Measurements from ENCODE around the gene MRPL53. TPM values are rescaled to one million over a fixed set of nuclear protein-coding genes. Genes with fewer than 3 reads are reported as not detected.
A peak's percentile ranks its signal among the peaks of the same experiment; 100 is the strongest.

Gene MRPL53
- total and polyA plus RNA-seq, 2 experiments from 2014 or later: 7.7 to 65.1 TPM

DNA sequence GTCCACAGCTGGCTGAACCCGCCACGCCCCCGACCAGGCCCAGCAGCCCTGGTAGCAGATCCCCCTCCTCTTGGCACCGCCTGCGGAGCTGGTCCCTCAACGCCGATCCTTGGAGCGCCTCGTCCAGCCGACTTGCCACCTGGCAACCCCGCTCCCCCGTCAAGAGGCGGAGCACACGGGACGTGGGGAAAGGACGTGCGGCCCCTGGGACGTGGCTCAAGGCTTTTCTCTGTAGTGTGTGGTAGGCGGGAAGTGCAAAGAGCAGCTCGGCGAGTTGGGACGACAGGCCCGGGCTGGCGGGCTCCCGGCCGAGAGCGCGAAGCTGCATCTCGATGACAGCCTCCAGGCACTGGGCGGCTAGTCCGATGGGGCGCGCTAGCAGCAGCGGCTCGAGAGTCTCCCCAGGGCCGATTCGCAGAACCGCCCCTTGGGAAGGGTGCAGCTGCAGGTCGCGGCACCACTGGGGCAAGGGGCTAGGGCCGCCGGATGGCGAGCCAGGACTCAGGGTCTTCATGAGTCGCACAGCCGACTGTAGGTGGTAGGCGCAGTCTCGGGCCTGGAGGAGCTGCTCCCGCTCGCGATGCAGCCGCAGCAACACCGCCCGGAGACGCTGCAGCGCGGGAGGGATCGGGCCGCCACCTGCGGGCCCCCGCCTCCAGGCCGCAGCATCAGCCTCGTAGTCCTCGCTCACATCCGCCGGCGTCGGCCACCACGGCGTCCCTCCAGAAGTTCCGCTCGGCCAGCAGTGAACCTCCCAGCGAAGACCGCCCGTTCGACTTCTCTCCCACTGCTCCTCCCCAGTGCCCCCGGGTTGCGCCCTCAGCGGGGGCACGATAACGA lies 9.7 kb upstream of the MRPL53 start:
- peak overlapping the region; percentile 99 for H3K4me3 Mint-ChIP-seq
- DNase-seq (ENCODE audit: low spot score): peak; percentile 75
- H3K27ac Mint-ChIP-seq: peak overlapping the region; percentile 99
- peaks cover 11% of the 10 kb centered on the region for H3K27me3 Mint-ChIP-seq (ENCODE audit: insufficient read depth, low read depth, poor library complexity)
- no peaks in the 10 kb centered on the region for H3K9me3 Mint-ChIP-seq
- ATAC-seq: peak; percentile 55
- Histone ChIP-seq H3K79me2 (replicated peaks; ENCODE audit: insufficient read depth) (peaks cover 14% of the 10 kb centered on the region), H3K9me2 (ENCODE audit: insufficient read depth) (no peaks in the 10 kb centered on the region), H4K20me1 (replicated peaks; ENCODE audit: insufficient read depth) (peaks cover 13% of the 10 kb centered on the region; the same call in 1 of the 2 replicates), H3K4me2 (peak overlapping the region; percentile 95), H3F3A (replicated peaks; ENCODE audit: low read depth) (no peaks in the 10 kb centered on the region), H3K36me3 (ENCODE audit: insufficient read depth) (no peaks in the 10 kb centered on the region; the same call in 1 of the 2 replicates), H3K4me3 (peak overlapping the region; percentile 68), H3K4me1 (ENCODE audit: insufficient read depth) (peaks cover 5% of the 10 kb centered on the region; the same call in 1 of the 2 replicates), H3K27ac (ENCODE audit: low read depth) (peak overlapping the region; percentile 82; the same call in 1 of the 2 replicates), H2AFZ (peak overlapping the region; percentile 72; the same call in 1 of the 2 replicates), H3K27me3 (ENCODE audit: insufficient read depth) (no peaks in the 10 kb centered on the region)
- H3K36me3 Mint-ChIP-seq (ENCODE audit: low read depth): peaks cover 24% of the 10 kb centered on the region
- peaks cover 6% of the 10 kb centered on the region; the same call in 2 of the 3 replicates for H3K4me1 Mint-ChIP-seq
- TF ChIP-seq EZH2phosphoT487 (IDR thresholded peaks at IDR 0.05; ENCODE audit: unreplicated experiment): no peak
- TF ChIP-seq JUNB (IDR thresholded peaks at IDR 0.05; ENCODE audit: unreplicated experiment): no peak
- TF ChIP-seq ZNF331 (CRISPR knock-in tag; IDR thresholded peaks at IDR 0.05; ENCODE audit: low read depth): no peak
- TF ChIP-seq, protein P1, sequence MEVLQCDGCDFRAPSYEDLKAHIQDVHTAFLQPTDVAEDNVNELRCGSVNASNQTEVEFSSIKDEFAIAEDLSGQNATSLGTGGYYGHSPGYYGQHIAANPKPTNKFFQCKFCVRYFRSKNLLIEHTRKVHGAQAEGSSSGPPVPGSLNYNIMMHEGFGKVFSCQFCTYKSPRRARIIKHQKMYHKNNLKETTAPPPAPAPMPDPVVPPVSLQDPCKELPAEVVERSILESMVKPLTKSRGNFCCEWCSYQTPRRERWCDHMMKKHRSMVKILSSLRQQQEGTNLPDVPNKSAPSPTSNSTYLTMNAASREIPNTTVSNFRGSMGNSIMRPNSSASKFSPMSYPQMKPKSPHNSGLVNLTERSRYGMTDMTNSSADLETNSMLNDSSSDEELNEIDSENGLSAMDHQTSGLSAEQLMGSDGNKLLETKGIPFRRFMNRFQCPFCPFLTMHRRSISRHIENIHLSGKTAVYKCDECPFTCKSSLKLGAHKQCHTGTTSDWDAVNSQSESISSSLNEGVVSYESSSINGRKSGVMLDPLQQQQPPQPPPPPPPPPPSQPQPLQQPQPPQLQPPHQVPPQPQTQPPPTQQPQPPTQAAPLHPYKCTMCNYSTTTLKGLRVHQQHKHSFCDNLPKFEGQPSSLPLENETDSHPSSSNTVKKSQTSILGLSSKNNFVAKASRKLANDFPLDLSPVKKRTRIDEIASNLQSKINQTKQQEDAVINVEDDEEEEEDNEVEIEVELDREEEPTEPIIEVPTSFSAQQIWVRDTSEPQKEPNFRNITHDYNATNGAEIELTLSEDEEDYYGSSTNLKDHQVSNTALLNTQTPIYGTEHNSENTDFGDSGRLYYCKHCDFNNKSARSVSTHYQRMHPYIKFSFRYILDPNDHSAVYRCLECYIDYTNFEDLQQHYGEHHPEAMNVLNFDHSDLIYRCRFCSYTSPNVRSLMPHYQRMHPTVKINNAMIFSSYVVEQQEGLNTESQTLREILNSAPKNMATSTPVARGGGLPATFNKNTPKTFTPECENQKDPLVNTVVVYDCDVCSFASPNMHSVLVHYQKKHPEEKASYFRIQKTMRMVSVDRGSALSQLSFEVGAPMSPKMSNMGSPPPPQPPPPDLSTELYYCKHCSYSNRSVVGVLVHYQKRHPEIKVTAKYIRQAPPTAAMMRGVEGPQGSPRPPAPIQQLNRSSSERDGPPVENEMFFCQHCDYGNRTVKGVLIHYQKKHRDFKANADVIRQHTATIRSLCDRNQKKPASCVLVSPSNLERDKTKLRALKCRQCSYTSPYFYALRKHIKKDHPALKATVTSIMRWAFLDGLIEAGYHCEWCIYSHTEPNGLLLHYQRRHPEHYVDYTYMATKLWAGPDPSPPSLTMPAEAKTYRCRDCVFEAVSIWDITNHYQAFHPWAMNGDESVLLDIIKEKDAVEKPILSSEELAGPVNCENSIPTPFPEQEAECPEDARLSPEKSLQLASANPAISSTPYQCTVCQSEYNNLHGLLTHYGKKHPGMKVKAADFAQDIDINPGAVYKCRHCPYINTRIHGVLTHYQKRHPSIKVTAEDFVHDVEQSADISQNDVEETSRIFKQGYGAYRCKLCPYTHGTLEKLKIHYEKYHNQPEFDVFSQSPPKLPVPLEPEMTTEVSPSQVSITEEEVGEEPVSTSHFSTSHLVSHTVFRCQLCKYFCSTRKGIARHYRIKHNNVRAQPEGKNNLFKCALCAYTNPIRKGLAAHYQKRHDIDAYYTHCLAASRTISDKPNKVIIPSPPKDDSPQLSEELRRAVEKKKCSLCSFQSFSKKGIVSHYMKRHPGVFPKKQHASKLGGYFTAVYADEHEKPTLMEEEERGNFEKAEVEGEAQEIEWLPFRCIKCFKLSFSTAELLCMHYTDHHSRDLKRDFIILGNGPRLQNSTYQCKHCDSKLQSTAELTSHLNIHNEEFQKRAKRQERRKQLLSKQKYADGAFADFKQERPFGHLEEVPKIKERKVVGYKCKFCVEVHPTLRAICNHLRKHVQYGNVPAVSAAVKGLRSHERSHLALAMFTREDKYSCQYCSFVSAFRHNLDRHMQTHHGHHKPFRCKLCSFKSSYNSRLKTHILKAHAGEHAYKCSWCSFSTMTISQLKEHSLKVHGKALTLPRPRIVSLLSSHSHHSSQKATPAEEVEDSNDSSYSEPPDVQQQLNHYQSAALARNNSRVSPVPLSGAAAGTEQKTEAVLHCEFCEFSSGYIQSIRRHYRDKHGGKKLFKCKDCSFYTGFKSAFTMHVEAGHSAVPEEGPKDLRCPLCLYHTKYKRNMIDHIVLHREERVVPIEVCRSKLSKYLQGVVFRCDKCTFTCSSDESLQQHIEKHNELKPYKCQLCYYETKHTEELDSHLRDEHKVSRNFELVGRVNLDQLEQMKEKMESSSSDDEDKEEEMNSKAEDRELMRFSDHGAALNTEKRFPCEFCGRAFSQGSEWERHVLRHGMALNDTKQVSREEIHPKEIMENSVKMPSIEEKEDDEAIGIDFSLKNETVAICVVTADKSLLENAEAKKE (CRISPR knock-in tag; IDR thresholded peaks at IDR 0.05): no peak
- TF ChIP-seq, protein P2, sequence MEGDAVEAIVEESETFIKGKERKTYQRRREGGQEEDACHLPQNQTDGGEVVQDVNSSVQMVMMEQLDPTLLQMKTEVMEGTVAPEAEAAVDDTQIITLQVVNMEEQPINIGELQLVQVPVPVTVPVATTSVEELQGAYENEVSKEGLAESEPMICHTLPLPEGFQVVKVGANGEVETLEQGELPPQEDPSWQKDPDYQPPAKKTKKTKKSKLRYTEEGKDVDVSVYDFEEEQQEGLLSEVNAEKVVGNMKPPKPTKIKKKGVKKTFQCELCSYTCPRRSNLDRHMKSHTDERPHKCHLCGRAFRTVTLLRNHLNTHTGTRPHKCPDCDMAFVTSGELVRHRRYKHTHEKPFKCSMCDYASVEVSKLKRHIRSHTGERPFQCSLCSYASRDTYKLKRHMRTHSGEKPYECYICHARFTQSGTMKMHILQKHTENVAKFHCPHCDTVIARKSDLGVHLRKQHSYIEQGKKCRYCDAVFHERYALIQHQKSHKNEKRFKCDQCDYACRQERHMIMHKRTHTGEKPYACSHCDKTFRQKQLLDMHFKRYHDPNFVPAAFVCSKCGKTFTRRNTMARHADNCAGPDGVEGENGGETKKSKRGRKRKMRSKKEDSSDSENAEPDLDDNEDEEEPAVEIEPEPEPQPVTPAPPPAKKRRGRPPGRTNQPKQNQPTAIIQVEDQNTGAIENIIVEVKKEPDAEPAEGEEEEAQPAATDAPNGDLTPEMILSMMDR (conservative IDR thresholded peaks at IDR 0.05; ENCODE audit: low read depth in 2 of 2): no peak
- TF ChIP-seq STAT1 (IDR thresholded peaks at IDR 0.05; ENCODE audit: unreplicated experiment): no peak
